ENCODE data around the gene MAGEB6B.
"Not testable (repeated sequence)": the region's sequence is repeated elsewhere in the genome, so short reads cannot be mapped to it uniquely, and the experiment has no call there.

Gene MAGEB6B

GRCh38 chrX:26160301-26160700 lies at the start of gene MAGEB6B:
Gene MAGEB6B, plus strand, starts transcription at chrX:26160601. Its CDS starts 0 bp downstream, at chrX:26160601.
- no peak for DNase-seq (ENCODE audit: low read depth)
- no peak within 1 kb of the TSS for H3K4me3 ChIP-seq (ENCODE audit: control insufficient read depth, low read depth, low read length)
- TF ChIP-seq CTCF (IDR thresholded peaks at IDR 0.05; ENCODE audit: control insufficient read depth, insufficient read depth, low read depth, low read length, missing control alignments), result no peak

- no peak for TF ChIP-seq CTCF (IDR thresholded peaks at IDR 0.05; ENCODE audit: control insufficient read depth, insufficient read depth, low read depth, low read length, missing control alignments)
- no peak within 1 kb of the TSS for H3K4me3 ChIP-seq (ENCODE audit: control insufficient read depth, low read depth, low read length)
- no peak for DNase-seq (ENCODE audit: low read depth)
Measured at GRCh38 chrX:26138274-26138673, 22.1 kb upstream of the MAGEB6B start, which contains the start of gene MAGEB18. Gene MAGEB18, plus strand, starts transcription at chrX:26138343. Its CDS starts 643 bp downstream, at chrX:26138986.

- DNase-seq (ENCODE audit: low read depth), result no peak
Measured at GRCh38 chrX:26146024-26146423, 14.4 kb upstream of the MAGEB6B start.

GRCh38 chrX:26192204-26192603 lies 31.8 kb downstream of the MAGEB6B start, which contains the start of gene MAGEB6:
Gene MAGEB6, plus strand, starts transcription at chrX:26192440. Its CDS starts 1,407 bp downstream, at chrX:26193847.
- TF ChIP-seq CTCF (IDR thresholded peaks at IDR 0.05; ENCODE audit: control insufficient read depth, insufficient read depth, low read depth, low read length, missing control alignments), result no peak
- H3K4me3 ChIP-seq (ENCODE audit: control insufficient read depth, low read depth, low read length), result no peak within 1 kb of the TSS
- DNase-seq (ENCODE audit: low read depth), result no peak

More at GRCh38 chrX:26146024-26146423, 14.4 kb upstream of the MAGEB6B start:
- no peak overlapping the region for H3K4me3 ChIP-seq (ENCODE audit: control insufficient read depth, low read depth, low read length)
- no peak for TF ChIP-seq CTCF (IDR thresholded peaks at IDR 0.05; ENCODE audit: control insufficient read depth, insufficient read depth, low read depth, low read length, missing control alignments)

- no peak overlapping the region for H3K4me3 ChIP-seq (ENCODE audit: control insufficient read depth, low read depth, low read length)
- DNase-seq (ENCODE audit: low read depth), result no peak
- no peak for TF ChIP-seq CTCF (IDR thresholded peaks at IDR 0.05; ENCODE audit: control insufficient read depth, insufficient read depth, low read depth, low read length, missing control alignments)
Measured at GRCh38 chrX:26203561-26203960, 43.2 kb downstream of the MAGEB6B start.

- not testable (repeated sequence) for DNase-seq (ENCODE audit: low read depth); H3K4me3 ChIP-seq (ENCODE audit: control insufficient read depth, low read depth, low read length)
Measured at GRCh38 chrX:26204717-26205116, 44.3 kb downstream of the MAGEB6B start.

- H3K4me3 ChIP-seq (ENCODE audit: control insufficient read depth, low read depth, low read length), result no peak overlapping the region
- no peak for TF ChIP-seq CTCF (IDR thresholded peaks at IDR 0.05; ENCODE audit: control insufficient read depth, insufficient read depth, low read depth, low read length, missing control alignments)
- DNase-seq (ENCODE audit: low read depth), result no peak
Measured at GRCh38 chrX:26208012-26208411, 47.6 kb downstream of the MAGEB6B start.
